Sigmoid colon (tissue), 4 donors: ENCODE results near the gene ZBTB7C.

Experiments
- CTCF ChIP-seq, 4 experiments: fragments of 450-650 bp in 3 of 4; fragments of 200-600 bp in 1 of 4; IDR thresholded peaks; one replicate each; pipeline ENCODE4 v1.5.1; 2016 to 2019; ENCODE audit warnings: antibody characterized with exemption in 4 of 4, mild to moderate bottlenecking in 3 of 4, moderate library complexity in 2 of 4
- EP300 ChIP-seq, 4 donors: sonication (generic); formaldehyde crosslinking; IDR thresholded peaks; one replicate each; pipeline ENCODE4 v1.6.1; 2017; ENCODE audit warnings: antibody characterized with exemption in 4 of 4
- POLR2A ChIP-seq, 2 donors: fragments of 450-650 bp; IDR thresholded peaks; one replicate each; pipeline ENCODE4 v1.6.1; 2016; ENCODE audit warnings: antibody characterized with exemption in 2 of 2, mild to moderate bottlenecking in 2 of 2, moderate library complexity in 2 of 2
- POLR2AphosphoS5 ChIP-seq, 4 donors: sonication (generic); formaldehyde crosslinking; IDR thresholded peaks; one replicate each; pipeline ENCODE4 v1.6.1; 2017; ENCODE audit warnings: antibody characterized with exemption in 4 of 4

- TF ChIP-seq CTCF (IDR thresholded peaks at IDR 0.05), result no peak
- TF ChIP-seq POLR2AphosphoS5 (IDR thresholded peaks at IDR 0.05), result no peak
- no peak for TF ChIP-seq POLR2A (IDR thresholded peaks at IDR 0.05)
- no peak for TF ChIP-seq EP300 (IDR thresholded peaks at IDR 0.05)
Observed at GRCh38 chr18:48000701-48001100, 408.5 kb downstream of the ZBTB7C start.
